ENCODE measurements around the gene GMDS.

Gene GMDS

GRCh38 chr6:2185466-2185865 is 59.9 kb downstream of the GMDS start:
- no peak for DNase-seq
- intact Hi-C loops (cut with DNase I): no loop called here

GRCh38 chr6:2184700-2185455 is 60.5 kb downstream of the GMDS start:
- intact Hi-C loops (cut with DNase I): no loop called here
- DNase-seq: no peak

- DNase-seq: no peak
- intact Hi-C loops (cut with DNase I): no loop called here
Observed at GRCh38 chr6:2183752-2184151, 61.7 kb downstream of the GMDS start.

- DNase-seq: no peak
- intact Hi-C loops (cut with DNase I): no loop called here
Observed at GRCh38 chr6:2183246-2183645, 62.2 kb downstream of the GMDS start.

GRCh38 chr6:2182251-2182650 is 63.2 kb downstream of the GMDS start:
- DNase-seq: peak in 1 of 42 donors; percentile 16
- intact Hi-C loops (cut with DNase I): no loop called here

- intact Hi-C loops (cut with DNase I): no loop called here
- no peak for DNase-seq
Observed at GRCh38 chr6:2181567-2181966, 63.8 kb downstream of the GMDS start.

- DNase-seq: no peak
- intact Hi-C loops (cut with DNase I): no loop called here
Observed at GRCh38 chr6:2179950-2180349, 65.5 kb downstream of the GMDS start.

- no peak for DNase-seq
- intact Hi-C loops (cut with DNase I): no loop called here
Observed at GRCh38 chr6:2179241-2179640, 66.2 kb downstream of the GMDS start.

GRCh38 chr6:2178125-2178524 is 67.3 kb downstream of the GMDS start:
- no peak for DNase-seq
- intact Hi-C loops (cut with DNase I): no loop called here

- no peak for DNase-seq
- intact Hi-C loops (cut with DNase I): no loop called here
Observed at GRCh38 chr6:2175825-2176224, 69.6 kb downstream of the GMDS start.

- intact Hi-C loops (cut with DNase I): no loop called here
- DNase-seq: no peak
Observed at GRCh38 chr6:2173203-2173961, 72.0 kb downstream of the GMDS start.

- intact Hi-C loops (cut with DNase I): no loop called here
- DNase-seq: no peak
Observed at GRCh38 chr6:2171728-2172127, 73.7 kb downstream of the GMDS start.

GRCh38 chr6:2168480-2168879 is 76.9 kb downstream of the GMDS start:
- no peak for DNase-seq
- intact Hi-C loops (cut with DNase I): no loop called here

GRCh38 chr6:2166717-2167116 is 78.7 kb downstream of the GMDS start:
- peak in 10 of 42 donors; percentile 4 to 44 (median 18) for DNase-seq
- intact Hi-C loops (cut with DNase I): no loop called here

GRCh38 chr6:2165286-2165685 is 80.1 kb downstream of the GMDS start:
- intact Hi-C loops (cut with DNase I): no loop called here

GRCh38 chr6:2164481-2164880 is 80.9 kb downstream of the GMDS start:
- no peak for DNase-seq
- intact Hi-C loops (cut with DNase I): no loop called here

More at GRCh38 chr6:2165286-2165685, 80.1 kb downstream of the GMDS start:
- no peak for DNase-seq

- no peak for DNase-seq
- intact Hi-C loops (cut with DNase I): no loop called here
Observed at GRCh38 chr6:2162079-2162445, 83.3 kb downstream of the GMDS start.

GRCh38 chr6:2158596-2159271 is 86.7 kb downstream of the GMDS start:
- no peak for DNase-seq
- intact Hi-C loops (cut with DNase I): no loop called here

- DNase-seq: no peak
- intact Hi-C loops (cut with DNase I): no loop called here
Observed at GRCh38 chr6:2157441-2158127, 87.8 kb downstream of the GMDS start.

- no peak for DNase-seq
- intact Hi-C loops (cut with DNase I): no loop called here
Observed at GRCh38 chr6:2155206-2155605, 90.2 kb downstream of the GMDS start.
